HG03565 (cell line): ENCODE data around the gene RASAL3.

Experiments used
- ATAC-seq: cut with Tn5 transposase; IDR thresholded peaks from one replicate; pipeline ENCODE4 v1.9.1; 2021; ENCODE audit warnings: mild to moderate bottlenecking, moderate library complexity; ENCODE audit not compliant: unreplicated experiment

The RASAL3 gene

GRCh38 chr19:15449620-15450527, 14.5 kb downstream of the RASAL3 start, which contains the start of gene WIZ:
Gene WIZ, minus strand, starts transcription at chr19:15449956. Its CDS starts 1,649 bp downstream, at chr19:15448307.
- no peak for ATAC-seq

GRCh38 chr19:15448778-15449619, 15.3 kb downstream of the RASAL3 start:
- ATAC-seq, result no peak

GRCh38 chr19:15448044-15448777, 16.1 kb downstream of the RASAL3 start:
- ATAC-seq, result no peak

DNA sequence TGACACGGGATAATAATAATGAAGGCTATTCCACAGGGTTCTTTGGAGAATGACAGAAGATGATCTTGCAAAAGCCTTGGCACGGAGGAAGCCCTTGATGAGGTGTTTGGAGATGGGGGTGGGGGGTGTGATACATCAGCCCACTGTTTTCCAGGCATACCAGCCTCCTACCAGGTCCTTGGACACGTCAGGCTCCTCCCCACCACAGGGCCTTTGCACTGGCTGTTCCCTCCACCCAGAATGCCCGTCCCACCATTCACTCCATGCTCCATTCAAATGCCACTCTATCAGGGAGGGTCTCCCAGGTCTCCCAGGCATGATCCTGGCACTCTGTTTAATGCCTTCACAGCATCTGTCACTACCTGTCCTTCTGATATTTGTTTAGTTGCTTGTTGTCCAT, 17.3 kb downstream of the RASAL3 start:
- no peak for ATAC-seq

- ATAC-seq, result no peak
Observed at GRCh38 chr19:15445807-15446376, 18.5 kb downstream of the RASAL3 start.

- no peak for ATAC-seq
Observed at GRCh38 chr19:15445227-15445605, 19.1 kb downstream of the RASAL3 start.

DNA sequence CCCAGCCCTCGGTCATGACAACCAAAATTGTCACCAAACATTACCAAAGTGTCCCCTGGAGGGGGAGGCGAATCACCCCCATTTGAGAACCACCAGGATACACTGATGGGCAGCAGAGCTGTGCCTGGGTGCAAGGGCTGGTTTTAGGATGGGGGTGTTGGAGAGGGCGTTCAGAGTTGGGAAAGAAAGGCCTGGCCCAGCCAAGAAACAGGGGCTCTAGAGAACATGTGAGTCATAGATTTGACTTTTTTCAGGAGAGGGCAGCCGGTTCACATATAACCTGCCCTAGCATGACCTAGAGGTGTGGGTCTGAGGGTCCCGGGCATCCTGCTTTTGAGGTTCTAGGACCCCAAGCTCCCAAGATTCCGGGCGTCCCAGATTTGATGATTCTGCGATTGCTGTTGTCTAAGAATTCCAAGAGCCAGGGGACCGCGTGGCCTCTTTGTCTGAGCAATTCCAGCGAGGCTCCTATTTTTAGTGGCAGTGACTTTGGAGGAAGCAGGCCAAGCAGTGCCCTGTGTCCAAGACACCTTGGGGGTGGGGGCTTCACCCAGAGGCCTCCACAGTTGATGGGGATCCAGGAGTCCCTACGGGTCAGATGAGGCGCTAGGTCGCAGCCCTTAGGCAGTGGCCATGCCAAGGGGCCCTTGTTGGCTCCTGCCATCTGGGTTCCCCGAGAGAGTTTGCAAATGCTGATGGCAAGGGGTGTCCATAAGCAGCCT, 19.7 kb downstream of the RASAL3 start:
- ATAC-seq, result no peak

- no peak for ATAC-seq
Observed at GRCh38 chr19:15443838-15444237, 20.5 kb downstream of the RASAL3 start.

GRCh38 chr19:15443325-15443724, 21.0 kb downstream of the RASAL3 start:
- ATAC-seq, result no peak

GRCh38 chr19:15442142-15442920, 22.0 kb downstream of the RASAL3 start:
- ATAC-seq, result no peak

DNA sequence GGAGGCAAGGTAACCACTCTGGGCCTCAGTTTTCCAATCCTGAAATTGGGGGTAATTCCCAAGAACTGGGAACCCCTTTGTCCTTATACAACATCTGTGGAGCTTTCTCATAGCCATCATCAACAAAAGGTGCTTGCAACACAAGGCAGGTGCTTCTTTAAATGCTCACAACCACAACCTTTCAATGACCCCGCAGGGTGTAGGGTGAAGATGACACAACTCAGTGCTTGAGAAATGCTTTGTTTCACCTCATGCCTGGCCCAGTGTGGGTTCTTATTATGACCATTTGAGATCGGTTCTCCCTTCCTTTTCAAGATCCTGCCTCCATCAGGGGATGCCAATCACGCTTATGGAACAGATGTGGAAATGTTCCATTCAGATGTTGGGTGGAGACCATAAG, 23.0 kb downstream of the RASAL3 start:
- no peak for ATAC-seq

DNA sequence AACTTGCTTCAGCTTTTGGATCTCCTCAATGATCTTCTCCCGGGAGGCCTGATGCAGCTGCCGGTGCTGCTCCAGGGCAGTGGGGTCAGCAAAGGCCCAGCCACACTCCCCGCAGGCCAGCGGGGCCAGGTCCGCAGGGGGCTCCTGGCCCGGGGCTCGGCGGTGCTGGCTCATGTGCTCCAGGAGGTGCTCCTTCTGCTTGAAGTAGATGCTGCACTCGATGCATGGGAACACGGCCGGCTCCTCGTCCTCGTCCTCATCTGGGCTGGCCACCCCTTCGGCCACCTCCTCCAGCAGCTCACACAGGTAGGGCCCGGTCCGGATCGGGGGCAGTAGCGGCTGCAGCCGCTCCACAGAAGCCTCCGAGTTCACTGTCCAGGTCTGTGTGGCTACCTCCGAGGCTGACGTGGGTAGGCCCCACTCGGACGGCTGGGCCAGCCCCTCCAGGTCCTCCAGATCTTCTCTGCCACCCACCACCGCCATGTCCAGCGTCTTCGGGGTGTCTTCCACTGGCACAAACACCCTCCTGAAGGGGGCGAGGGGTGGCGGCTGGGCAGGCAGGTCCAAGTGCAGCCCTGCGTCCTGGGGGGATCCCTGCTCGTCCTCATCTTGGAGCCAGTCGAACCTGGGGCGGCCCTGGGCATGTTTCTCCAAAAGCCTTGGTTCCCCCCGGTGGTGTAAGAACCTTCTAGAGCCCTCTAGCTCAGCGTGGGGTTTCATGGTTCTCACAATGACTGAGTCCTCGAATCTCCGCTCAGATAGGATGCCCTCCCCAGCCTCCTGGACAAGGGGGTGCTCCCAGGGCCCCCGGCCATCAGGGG, 24.3 kb downstream of the RASAL3 start:
- ATAC-seq, result no peak

DNA sequence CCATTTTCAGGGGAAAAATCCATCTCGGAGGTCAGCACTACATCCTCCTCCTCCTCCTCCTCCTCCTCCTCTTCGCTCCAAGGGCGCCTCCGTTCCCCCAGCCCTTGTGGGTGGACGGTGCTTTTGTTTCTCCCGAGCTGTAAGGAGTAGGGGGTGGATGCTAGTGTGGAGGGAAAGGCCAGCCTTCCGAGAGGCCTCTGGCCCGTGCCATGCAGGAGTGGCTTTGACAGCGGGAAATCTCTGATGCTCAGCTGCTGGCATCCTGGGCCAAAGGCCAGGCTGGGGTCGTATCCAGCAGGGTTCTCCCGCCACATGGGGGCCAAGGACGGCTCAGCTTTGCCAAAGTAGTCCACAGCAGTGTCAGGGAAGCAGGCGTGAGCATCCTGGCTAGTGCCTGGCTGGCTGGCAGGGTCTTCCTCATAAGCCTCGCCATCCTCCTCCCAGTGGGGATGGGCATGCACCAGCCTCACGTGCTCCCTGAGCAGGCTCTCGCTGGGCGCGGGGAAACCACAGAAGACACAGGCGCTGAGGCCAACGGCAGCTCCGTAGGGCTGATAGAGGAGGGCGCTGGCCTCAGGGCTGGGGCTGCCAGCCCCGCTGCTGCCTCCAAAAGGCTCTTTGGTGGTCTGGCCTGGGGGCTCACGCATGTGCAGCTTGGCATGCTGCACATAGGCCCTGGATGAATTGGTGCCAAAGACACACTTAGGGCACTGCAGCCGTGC, 25.1 kb downstream of the RASAL3 start:
- no peak for ATAC-seq

- no peak for ATAC-seq
Observed at GRCh38 chr19:15438577-15438976, 25.8 kb downstream of the RASAL3 start.

DNA sequence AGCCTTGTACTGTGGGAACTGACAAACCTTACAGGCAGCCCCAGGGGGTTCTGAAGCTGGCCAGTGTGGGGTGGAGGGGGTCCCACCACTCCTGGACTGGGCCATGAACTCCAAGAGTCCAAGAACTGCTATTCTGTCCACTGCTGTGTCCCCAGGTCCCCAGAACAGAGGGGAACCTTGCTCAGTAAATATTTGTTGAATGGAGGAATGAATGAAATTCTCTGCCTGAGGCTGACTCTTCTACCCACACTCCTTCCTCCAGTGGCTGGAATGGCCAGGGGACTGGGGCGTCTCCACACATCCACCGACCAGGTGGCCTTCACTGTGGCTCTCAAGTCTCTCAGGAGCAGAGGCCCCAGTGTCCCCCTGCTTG, 26.2 kb downstream of the RASAL3 start:
- no peak for ATAC-seq

DNA sequence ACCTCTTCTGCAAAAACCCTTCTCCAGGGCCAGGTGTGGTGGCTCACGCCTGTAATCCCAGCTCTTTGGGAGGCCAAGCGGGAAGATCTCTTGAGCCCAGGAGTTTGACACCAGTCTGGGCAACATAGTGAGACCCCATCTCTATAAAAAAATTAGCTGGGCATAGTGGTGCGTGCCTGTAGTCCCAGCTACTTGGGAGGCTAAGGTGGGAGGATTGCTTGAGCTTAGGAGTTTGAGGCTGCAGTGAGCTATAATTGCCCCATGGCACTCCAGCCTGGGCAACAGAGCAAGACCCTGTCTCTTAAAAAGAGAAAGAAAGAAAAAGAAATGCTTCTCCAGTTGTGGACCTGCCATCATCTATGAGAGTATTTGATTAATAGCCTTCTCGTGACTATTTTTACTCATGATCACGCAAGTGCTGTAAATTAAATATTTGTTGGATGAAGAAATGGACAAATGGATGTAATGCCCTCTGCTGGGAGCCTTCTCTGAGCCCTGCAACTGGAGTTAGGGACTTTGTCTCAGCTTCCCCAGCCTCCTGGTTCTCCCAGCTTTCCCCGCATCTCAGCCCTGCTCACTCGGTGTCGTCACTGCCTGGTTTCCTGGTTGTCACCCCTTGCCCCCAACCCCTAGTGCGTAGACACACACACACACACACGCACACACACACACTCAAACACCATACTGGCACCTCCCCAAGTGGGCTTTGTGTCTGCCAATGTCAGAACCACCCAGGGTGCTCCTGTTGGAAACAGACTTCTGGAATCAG, 26.8 kb downstream of the RASAL3 start:
- no peak for ATAC-seq

DNA sequence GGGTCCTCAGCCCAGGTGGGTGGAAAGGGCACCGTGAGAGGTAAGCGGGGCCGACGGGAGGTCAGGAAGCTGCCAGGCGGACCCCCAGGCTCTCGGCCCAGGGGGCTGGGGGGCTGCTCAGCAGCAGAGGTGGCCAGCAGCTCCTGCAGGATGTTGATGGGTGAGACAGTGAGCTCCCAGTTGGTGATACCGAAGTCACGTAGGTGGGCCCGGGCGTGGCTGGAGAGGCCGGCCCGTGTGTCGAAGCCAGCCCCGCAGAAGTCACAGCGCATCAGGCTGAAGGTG, 27.6 kb downstream of the RASAL3 start:
- no peak for ATAC-seq
